ENCODE measurements around the gene PDE8A.

PDE8A gene

GRCh38 chr15:85120351-85121113 is 138.9 kb downstream of the PDE8A start:
- no peak for DNase-seq (ENCODE audit: low read depth in 2 of 2)

- no peak for DNase-seq (ENCODE audit: low read depth in 2 of 2)
These were observed 142.5 kb downstream of the PDE8A start for GRCh38 chr15:85124173-85124572.

- DNase-seq (ENCODE audit: low read depth in 2 of 2) = no peak
These were observed 143.5 kb downstream of the PDE8A start for GRCh38 chr15:85125056-85125661.

- DNase-seq (ENCODE audit: low read depth in 2 of 2) = no peak
These were observed 147.0 kb downstream of the PDE8A start for GRCh38 chr15:85128621-85129020.

GRCh38 chr15:85129881-85130280 is 148.2 kb downstream of the PDE8A start:
- DNase-seq (ENCODE audit: low read depth in 2 of 2) = no peak

- DNase-seq (ENCODE audit: low read depth in 2 of 2) = no peak
These were observed 150.3 kb downstream of the PDE8A start for GRCh38 chr15:85131915-85132314.

- DNase-seq (ENCODE audit: low read depth in 2 of 2) = no peak
These were observed 152.1 kb downstream of the PDE8A start for GRCh38 chr15:85133709-85134108.

GRCh38 chr15:85137489-85138168 is 156.0 kb downstream of the PDE8A start:
- no peak for DNase-seq (ENCODE audit: low read depth in 2 of 2)

- no peak for DNase-seq (ENCODE audit: low read depth in 2 of 2)
These were observed 157.7 kb downstream of the PDE8A start for GRCh38 chr15:85139391-85139790.

- no peak for DNase-seq (ENCODE audit: low read depth in 2 of 2)
These were observed 160.1 kb downstream of the PDE8A start for GRCh38 chr15:85141726-85142125.

GRCh38 chr15:85142312-85142711 is 160.7 kb downstream of the PDE8A start:
- no peak for DNase-seq (ENCODE audit: low read depth in 2 of 2)

GRCh38 chr15:85149465-85150129 is 167.9 kb downstream of the PDE8A start:
- no peak for DNase-seq (ENCODE audit: low read depth in 2 of 2)

- no peak for DNase-seq (ENCODE audit: low read depth in 2 of 2)
These were observed 168.4 kb downstream of the PDE8A start for GRCh38 chr15:85150130-85150480.

- no peak for DNase-seq (ENCODE audit: low read depth in 2 of 2)
These were observed 169.5 kb downstream of the PDE8A start for GRCh38 chr15:85151145-85151544.

GRCh38 chr15:85151861-85152260 is 170.2 kb downstream of the PDE8A start:
- DNase-seq (ENCODE audit: low read depth in 2 of 2) = no peak

- DNase-seq (ENCODE audit: low read depth in 2 of 2) = no peak
These were observed 172.4 kb downstream of the PDE8A start for GRCh38 chr15:85154061-85154460.

- DNase-seq (ENCODE audit: low read depth in 2 of 2) = no peak
These were observed 173.7 kb downstream of the PDE8A start for GRCh38 chr15:85155360-85155759.

- no peak for DNase-seq (ENCODE audit: low read depth in 2 of 2)
These were observed 174.2 kb downstream of the PDE8A start for GRCh38 chr15:85155857-85156256.

GRCh38 chr15:85157344-85157743 is 175.7 kb downstream of the PDE8A start:
- no peak for DNase-seq (ENCODE audit: low read depth in 2 of 2)

- DNase-seq (ENCODE audit: low read depth in 2 of 2) = no peak
These were observed 180.6 kb downstream of the PDE8A start for GRCh38 chr15:85162237-85162636.

- no peak for DNase-seq (ENCODE audit: low read depth in 2 of 2)
These were observed 183.3 kb downstream of the PDE8A start for GRCh38 chr15:85164841-85165466.

GRCh38 chr15:85167568-85167967 is 185.9 kb downstream of the PDE8A start:
- no peak for DNase-seq (ENCODE audit: low read depth in 2 of 2)
